Cardiac fibroblast (primary cell): ENCODE measurements around the gene OTUB2.
A peak's percentile ranks its signal among the peaks of the same experiment; 100 is the strongest.

Experiments used
- DNase-seq, 2 donors: peaks; one replicate each; pipeline versions ENCODE4 v3.0.0 to v3.0.0-alpha.2; 2010; ENCODE audit warnings: low read depth in 2 of 2
- H3K4me3 ChIP-seq, 2 donors: replicated peaks in 1 of 2; 1 replicate in 1 of 2; 2 replicates in 1 of 2; pipeline ENCODE4 v1.5.1; 2011; ENCODE audit warnings: low read depth in 2 of 2, low read length in 2 of 2, mild to moderate bottlenecking in 2 of 2, moderate library complexity in 1 of 2
- TF ChIP-seq, protein P1 (sequence below): IDR thresholded peaks from one replicate; pipeline ENCODE4 v1.5.1; 2011; ENCODE audit warnings: low read depth, mild to moderate bottlenecking, low read length, inconsistent platforms

Gene OTUB2

DNA sequence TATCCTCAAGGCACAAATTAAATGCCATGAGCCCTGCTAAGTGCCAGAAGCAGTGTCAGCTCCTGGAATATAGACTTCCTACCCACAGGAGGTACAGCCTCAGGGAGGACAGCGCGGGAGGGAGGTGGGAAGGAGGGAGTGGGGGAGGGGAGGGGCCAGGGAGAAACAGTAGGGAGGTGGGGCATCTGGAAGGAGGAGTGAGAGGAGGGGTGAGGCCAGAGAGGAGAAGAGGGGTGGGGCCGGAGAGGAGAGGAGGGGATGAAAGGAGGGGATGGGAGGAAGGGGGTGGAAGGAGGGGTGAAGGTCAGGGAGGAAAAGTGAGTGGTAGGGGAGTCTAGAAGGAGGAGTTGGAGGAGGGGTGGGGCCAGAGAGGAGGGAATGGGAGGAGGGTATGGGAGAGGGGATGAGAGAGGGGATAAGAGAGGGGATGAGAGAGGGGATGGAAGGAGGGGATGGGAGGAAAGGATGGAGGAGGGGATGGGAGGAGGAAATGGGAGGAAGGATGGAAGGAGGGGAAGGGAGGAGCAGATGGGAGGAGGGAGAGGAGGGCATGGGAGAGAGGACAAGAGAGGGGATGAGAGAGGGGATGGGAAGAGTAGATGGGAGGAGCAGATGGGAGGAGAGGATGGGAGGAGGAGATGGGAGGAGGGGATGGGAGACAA lies 38.2 kb upstream of the OTUB2 start:
- DNase-seq = no peak
- TF ChIP-seq, protein P1, sequence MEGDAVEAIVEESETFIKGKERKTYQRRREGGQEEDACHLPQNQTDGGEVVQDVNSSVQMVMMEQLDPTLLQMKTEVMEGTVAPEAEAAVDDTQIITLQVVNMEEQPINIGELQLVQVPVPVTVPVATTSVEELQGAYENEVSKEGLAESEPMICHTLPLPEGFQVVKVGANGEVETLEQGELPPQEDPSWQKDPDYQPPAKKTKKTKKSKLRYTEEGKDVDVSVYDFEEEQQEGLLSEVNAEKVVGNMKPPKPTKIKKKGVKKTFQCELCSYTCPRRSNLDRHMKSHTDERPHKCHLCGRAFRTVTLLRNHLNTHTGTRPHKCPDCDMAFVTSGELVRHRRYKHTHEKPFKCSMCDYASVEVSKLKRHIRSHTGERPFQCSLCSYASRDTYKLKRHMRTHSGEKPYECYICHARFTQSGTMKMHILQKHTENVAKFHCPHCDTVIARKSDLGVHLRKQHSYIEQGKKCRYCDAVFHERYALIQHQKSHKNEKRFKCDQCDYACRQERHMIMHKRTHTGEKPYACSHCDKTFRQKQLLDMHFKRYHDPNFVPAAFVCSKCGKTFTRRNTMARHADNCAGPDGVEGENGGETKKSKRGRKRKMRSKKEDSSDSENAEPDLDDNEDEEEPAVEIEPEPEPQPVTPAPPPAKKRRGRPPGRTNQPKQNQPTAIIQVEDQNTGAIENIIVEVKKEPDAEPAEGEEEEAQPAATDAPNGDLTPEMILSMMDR = no peak
- H3K4me3 ChIP-seq = no peak overlapping the region

DNA sequence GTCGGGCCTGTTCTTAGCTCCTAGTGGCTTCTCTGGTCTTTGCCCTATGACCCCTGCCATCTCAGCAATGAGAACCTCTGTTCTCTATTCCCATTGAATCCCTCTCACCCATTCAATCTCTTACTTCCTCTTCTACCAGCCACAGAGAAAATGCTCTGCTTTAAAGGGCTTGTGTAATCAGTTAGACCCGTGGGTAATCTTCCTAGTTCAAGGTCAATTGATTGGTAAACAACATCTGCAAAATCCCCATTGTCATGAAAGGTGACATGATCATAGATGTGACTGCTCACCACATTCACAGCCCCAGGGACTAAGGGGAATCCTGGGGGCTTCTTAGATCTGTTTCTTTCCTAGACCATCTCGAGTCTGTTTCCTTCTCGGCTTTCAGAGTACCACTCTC lies 36.2 kb upstream of the OTUB2 start:
- TF ChIP-seq, protein P1 = no peak
- no peak overlapping the region for H3K4me3 ChIP-seq
- DNase-seq = no peak

DNA sequence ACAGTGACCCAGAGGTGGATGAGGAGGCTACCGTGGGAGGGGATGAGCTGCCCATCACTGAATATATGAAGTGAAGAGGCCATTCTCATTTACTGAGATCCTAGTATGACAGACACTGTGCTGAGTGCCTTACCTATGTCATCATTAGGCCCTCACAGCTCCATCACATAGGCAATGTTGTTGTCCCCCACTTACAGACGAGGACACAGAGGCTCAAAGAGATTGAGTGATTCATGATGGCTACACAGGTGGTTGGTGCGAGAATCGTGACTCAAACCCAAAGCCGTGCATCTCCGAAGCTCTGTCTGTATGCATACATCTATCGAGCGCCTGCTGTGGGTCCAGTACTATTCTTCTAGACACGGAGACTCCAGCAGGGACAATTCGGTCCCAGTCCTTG lies 34.9 kb upstream of the OTUB2 start:
- TF ChIP-seq, protein P1 = no peak
- no peak for DNase-seq
- H3K4me3 ChIP-seq = no peak overlapping the region

DNA sequence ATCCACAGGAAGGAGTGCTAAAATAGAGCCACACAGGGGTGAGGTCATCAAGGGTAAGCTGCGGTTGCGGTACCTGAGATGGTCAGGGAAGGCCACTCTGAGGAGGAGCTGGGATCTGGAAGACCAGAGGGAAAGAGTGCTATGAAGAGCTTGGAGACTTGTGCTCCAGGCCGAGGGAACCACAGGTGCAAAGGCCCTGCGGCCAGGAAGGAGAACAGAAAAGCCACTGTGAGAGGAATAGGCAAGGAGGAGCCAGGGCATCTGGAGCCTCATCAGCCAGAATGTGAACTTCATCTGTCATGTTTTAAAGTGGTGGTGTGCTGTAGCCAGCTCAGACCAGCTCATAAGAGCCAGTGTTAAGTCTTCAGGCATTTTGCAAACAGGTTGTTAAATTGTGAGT lies 34.5 kb upstream of the OTUB2 start:
- TF ChIP-seq, protein P1 = no peak

DNA sequence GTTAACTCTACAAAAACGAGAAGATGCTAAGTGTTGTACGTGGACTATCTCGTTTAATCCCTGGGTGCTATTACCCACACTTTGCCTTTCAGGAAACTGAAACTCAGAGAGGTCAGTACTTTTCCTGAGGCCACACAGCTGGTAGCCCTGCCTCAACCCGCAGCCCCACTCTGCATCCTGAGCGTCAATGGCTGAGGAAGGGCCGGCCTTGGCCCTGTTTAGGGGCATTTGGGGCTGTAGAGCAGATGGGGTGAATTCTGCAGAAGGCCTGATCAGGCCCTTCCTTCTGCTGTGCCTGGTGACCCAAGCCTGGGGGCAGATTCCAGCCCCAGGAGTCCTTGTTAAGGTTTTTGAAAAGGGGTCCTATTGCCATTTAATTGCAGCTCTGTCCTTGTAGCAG lies 32.8 kb upstream of the OTUB2 start:
- no peak for DNase-seq
- no peak overlapping the region for H3K4me3 ChIP-seq
- TF ChIP-seq, protein P1 = no peak

More for the DNA sequence above, 34.5 kb upstream of the OTUB2 start:
- DNase-seq = no peak
- no peak overlapping the region for H3K4me3 ChIP-seq

DNA sequence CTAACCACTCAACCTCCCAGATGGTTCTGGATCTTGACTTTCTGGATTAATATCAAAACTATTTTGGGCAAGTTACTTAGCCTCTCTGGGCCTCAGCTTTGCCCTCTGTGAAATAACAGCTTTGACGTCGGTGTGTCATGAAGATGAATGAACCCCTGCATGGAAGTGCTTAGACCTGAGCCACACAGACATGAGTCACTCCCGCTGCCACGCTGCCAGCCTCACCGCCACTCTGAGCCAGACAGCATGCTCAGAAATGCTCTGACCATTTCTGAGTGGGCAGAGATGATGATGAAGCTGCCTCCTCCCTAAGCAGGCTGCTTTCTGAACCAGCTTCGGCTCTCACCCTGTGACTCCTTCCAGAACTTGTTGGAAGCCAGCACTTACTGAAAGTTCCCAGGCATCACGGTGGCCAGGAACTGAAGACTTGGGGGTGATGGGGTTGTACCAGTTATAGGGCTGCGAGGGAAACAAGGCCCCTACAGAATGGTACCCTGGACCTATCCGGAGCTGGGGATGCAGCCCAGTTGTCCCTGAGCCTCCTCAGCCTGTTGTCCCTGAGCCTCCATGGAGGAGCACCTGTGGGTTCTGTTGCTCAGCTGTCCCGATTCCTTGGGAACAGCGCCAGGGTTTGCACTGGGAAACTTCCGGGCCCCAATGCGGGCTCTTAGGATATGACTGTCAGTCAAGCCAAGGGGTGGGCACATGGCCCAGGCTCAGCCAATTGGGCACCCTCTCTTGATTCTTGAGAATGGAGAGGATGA lies 31.0 kb upstream of the OTUB2 start:
- peak; percentile 36 to 63 for DNase-seq
- no peak overlapping the region for H3K4me3 ChIP-seq
- TF ChIP-seq, protein P1 = no peak
